ENCODE measurements around the gene ZYX. TPM values are rescaled to one million over a fixed set of nuclear protein-coding genes. Genes with fewer than 3 reads are reported as not detected.

The ZYX gene
- polyA plus RNA-seq (2012; ENCODE audit: insufficient read depth, insufficient read length, low read depth) = 96.7 TPM

GRCh38 chr7:143380646-143381426 lies at the start of gene ZYX:
Gene ZYX (plus strand): TSS chr7:143381345. CDS start chr7:143381572, 227 bp downstream.
- TF ChIP-seq CTCF (IDR thresholded peaks at IDR 0.05; ENCODE audit: low read depth, low read length) = no peak
- Histone ChIP-seq H3K9me3 (no peaks in the 10 kb centered on the region), H3K4me1 (no peaks in the 10 kb centered on the region; the same call in none of the 2 replicates), H3K36me3 (peaks cover 10% of the 10 kb centered on the region), H3K4me3 (ENCODE audit: low read depth, low read length) (peak within 1 kb of the TSS; percentile 93), H3K27me3 (no peaks in the 10 kb centered on the region)
- peak; percentile 93 for DNase-seq

GRCh38 chr7:143334244-143334643 lies 46.9 kb upstream of the ZYX start:
- no peaks in the 10 kb centered on the region for H3K4me1 ChIP-seq
- no peak for DNase-seq
- no peak for TF ChIP-seq CTCF (IDR thresholded peaks at IDR 0.05; ENCODE audit: low read depth, low read length)
- H3K9me3 ChIP-seq = no peaks in the 10 kb centered on the region
- no peak overlapping the region for H3K4me3 ChIP-seq (ENCODE audit: low read depth, low read length)
- peaks cover 17% of the 10 kb centered on the region for H3K27me3 ChIP-seq
- no peaks in the 10 kb centered on the region for H3K36me3 ChIP-seq

- Histone ChIP-seq H3K4me3 (ENCODE audit: low read depth, low read length) (no peak overlapping the region), H3K36me3 (no peaks in the 10 kb centered on the region), H3K27me3 (peaks cover 23% of the 10 kb centered on the region), H3K9me3 (no peaks in the 10 kb centered on the region), H3K4me1 (no peaks in the 10 kb centered on the region)
- TF ChIP-seq CTCF (IDR thresholded peaks at IDR 0.05; ENCODE audit: low read depth, low read length) = no peak
- no peak for DNase-seq
Observed at GRCh38 chr7:143337216-143337615, 43.9 kb upstream of the ZYX start.

- Histone ChIP-seq H3K4me3 (ENCODE audit: low read depth, low read length) (no peak overlapping the region), H3K27me3 (peaks cover 28% of the 10 kb centered on the region), H3K36me3 (no peaks in the 10 kb centered on the region), H3K4me1 (no peaks in the 10 kb centered on the region), H3K9me3 (no peaks in the 10 kb centered on the region)
- no peak for TF ChIP-seq CTCF (IDR thresholded peaks at IDR 0.05; ENCODE audit: low read depth, low read length)
- DNase-seq = no peak
Observed at GRCh38 chr7:143341842-143342241, 39.3 kb upstream of the ZYX start.

- no peak for DNase-seq
- no peaks in the 10 kb centered on the region for H3K4me1 ChIP-seq
- no peaks in the 10 kb centered on the region for H3K36me3 ChIP-seq
- H3K27me3 ChIP-seq = peaks cover 20% of the 10 kb centered on the region
- H3K9me3 ChIP-seq = no peaks in the 10 kb centered on the region
- TF ChIP-seq CTCF (IDR thresholded peaks at IDR 0.05; ENCODE audit: low read depth, low read length) = no peak
- no peak overlapping the region for H3K4me3 ChIP-seq (ENCODE audit: low read depth, low read length)
Observed at GRCh38 chr7:143343596-143343995, 37.5 kb upstream of the ZYX start.

GRCh38 chr7:143345428-143345900 lies 35.7 kb upstream of the ZYX start:
- peak; percentile 56 for TF ChIP-seq CTCF (IDR thresholded peaks at IDR 0.05; ENCODE audit: low read depth, low read length)
- DNase-seq = peak; percentile 60
- Histone ChIP-seq H3K4me3 (ENCODE audit: low read depth, low read length) (peak overlapping the region; percentile 2; the same call in 1 of the 2 replicates), H3K27me3 (peaks cover 30% of the 10 kb centered on the region), H3K4me1 (no peaks in the 10 kb centered on the region), H3K36me3 (no peaks in the 10 kb centered on the region), H3K9me3 (no peaks in the 10 kb centered on the region)

Measured in BE2C (cell line).